Kidney (tissue), 14 donors: Measurements from ENCODE around the gene PUDP. TPM values are rescaled to one million over a fixed set of nuclear protein-coding genes. Genes with fewer than 3 reads are reported as not detected.
"Not testable (repeated sequence)": the region's sequence is repeated elsewhere in the genome, so short reads cannot be mapped to it uniquely, and the experiment has no call there.

ENCODE experiments used
- DNase-seq, 5 donors: peaks; one replicate each; pipeline ENCODE4 v3.0.0-alpha.2; 2013 to 2020
- FAIRE-seq: peaks from 2 replicates; lab custom pipeline; 2012; peaks lifted over from hg19 to GRCh38; lab: Jason Lieb, UNC
- H3K27ac ChIP-seq, 2 donors: one replicate each; pipeline ENCODE4 v1.7.0; 2013; ENCODE audit warnings: low read depth in 2 of 2, low read length in 2 of 2, inconsistent platforms in 1 of 2
- H3K27me3 ChIP-seq: one replicate; pipeline ENCODE4 v1.7.1; 2013; ENCODE audit warnings: low read length, inconsistent platforms; ENCODE audit not compliant: control insufficient read depth, insufficient read depth
- H3K36me3 ChIP-seq, 3 donors: one replicate each; pipeline versions ENCODE4 v1.7.0 to v1.7.1; 2013; ENCODE audit warnings: low read length in 3 of 3, control low read depth in 1 of 3, inconsistent platforms in 1 of 3; ENCODE audit not compliant: insufficient read depth in 3 of 3, control insufficient read depth in 2 of 3
- H3K4me1 ChIP-seq, 3 donors: one replicate each; pipeline versions ENCODE4 v1.7.0 to v1.7.1; 2013; ENCODE audit warnings: low read length in 3 of 3, inconsistent platforms in 1 of 3, low read depth in 1 of 3; ENCODE audit not compliant: control insufficient read depth in 2 of 3, insufficient read depth in 2 of 3
- H3K4me3 ChIP-seq, 3 donors: one replicate each; pipeline versions ENCODE4 v1.7.0 to v1.8.1; 2013; ENCODE audit warnings: low read length in 3 of 3, control low read depth in 1 of 3, inconsistent platforms in 1 of 3
- H3K9ac ChIP-seq, 3 donors: one replicate each; pipeline versions ENCODE4 v1.7.0 to v1.7.1; 2013; ENCODE audit warnings: low read length in 3 of 3, control low read depth in 1 of 3, inconsistent platforms in 1 of 3
- H3K9me3 ChIP-seq, 3 donors: one replicate each; pipeline versions ENCODE4 v1.7.0 to v1.7.1; 2013; ENCODE audit warnings: low read length in 3 of 3, control low read depth in 1 of 3, inconsistent platforms in 1 of 3; ENCODE audit not compliant: control insufficient read depth in 2 of 3, insufficient read depth in 1 of 3
- intact Hi-C: fragments of 100-400 bp; cut with DNase I; formaldehyde crosslinking; loops from one replicate; pipeline ENCODE4 v1.11.1; 2022
- polyA plus RNA-seq: library from polyadenylated mRNA; stranded (reverse); fragments of 350-450 nt; fragmentation: Illumina TruSeq; extraction: RNeasy Lipid Tissue Mini Kit (QIAGEN cat#74804); gene quantifications from one replicate; pipeline ENCODE4 v1.2.3, GENCODE V29; 2014; ENCODE audit warnings: low read depth, low replicate concordance; ENCODE audit not compliant: insufficient read depth
- total RNA-seq: library from RNA; stranded (reverse); fragmentation: NEBNext Ultra II Directional; extraction: Animal tissue kit (Norgen Biotek cat#: 25700); gene quantifications from one replicate; pipeline ENCODE4 v1.2.1, GENCODE V29; 2021
- TF ChIP-seq, protein P1 (sequence below): IDR thresholded peaks from 3 replicates; pipeline ENCODE4 v1.5.1; 2012; ENCODE audit warnings: mild to moderate bottlenecking, moderate library complexity, borderline replicate concordance; ENCODE audit not compliant: insufficient read depth; ENCODE audit errors: extremely low read depth
- donor health status: control.
- donor health status: control.
- donor health status: control.
- donor health status: control.
- donor health status: control.
- donor health status: DM: yes; HTN: yes; CAD: no.
- donor health status: Normal renal cell carcinoma (clear cell type).

Gene PUDP
- total and polyA plus RNA-seq, 2 donors from 2014 or later: 17.4 to 31.0 TPM

- H3K36me3 ChIP-seq: no peaks in the 10 kb centered on the region
- H3K27me3 ChIP-seq: no peaks in the 10 kb centered on the region
- no peaks in the 10 kb centered on the region for H3K9me3 ChIP-seq
- no peak overlapping the region for H3K4me3 ChIP-seq
- DNase-seq: no peak
- H3K27ac ChIP-seq: no peak overlapping the region
- intact Hi-C loops: no loop called here
- no peak for FAIRE-seq
- TF ChIP-seq, protein P1, sequence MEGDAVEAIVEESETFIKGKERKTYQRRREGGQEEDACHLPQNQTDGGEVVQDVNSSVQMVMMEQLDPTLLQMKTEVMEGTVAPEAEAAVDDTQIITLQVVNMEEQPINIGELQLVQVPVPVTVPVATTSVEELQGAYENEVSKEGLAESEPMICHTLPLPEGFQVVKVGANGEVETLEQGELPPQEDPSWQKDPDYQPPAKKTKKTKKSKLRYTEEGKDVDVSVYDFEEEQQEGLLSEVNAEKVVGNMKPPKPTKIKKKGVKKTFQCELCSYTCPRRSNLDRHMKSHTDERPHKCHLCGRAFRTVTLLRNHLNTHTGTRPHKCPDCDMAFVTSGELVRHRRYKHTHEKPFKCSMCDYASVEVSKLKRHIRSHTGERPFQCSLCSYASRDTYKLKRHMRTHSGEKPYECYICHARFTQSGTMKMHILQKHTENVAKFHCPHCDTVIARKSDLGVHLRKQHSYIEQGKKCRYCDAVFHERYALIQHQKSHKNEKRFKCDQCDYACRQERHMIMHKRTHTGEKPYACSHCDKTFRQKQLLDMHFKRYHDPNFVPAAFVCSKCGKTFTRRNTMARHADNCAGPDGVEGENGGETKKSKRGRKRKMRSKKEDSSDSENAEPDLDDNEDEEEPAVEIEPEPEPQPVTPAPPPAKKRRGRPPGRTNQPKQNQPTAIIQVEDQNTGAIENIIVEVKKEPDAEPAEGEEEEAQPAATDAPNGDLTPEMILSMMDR: no peak
- H3K9ac ChIP-seq: no peak overlapping the region
- no peaks in the 10 kb centered on the region for H3K4me1 ChIP-seq
Observed at GRCh38 chrX:7179446-7179845, 31.5 kb upstream of the PUDP start.

DNA sequence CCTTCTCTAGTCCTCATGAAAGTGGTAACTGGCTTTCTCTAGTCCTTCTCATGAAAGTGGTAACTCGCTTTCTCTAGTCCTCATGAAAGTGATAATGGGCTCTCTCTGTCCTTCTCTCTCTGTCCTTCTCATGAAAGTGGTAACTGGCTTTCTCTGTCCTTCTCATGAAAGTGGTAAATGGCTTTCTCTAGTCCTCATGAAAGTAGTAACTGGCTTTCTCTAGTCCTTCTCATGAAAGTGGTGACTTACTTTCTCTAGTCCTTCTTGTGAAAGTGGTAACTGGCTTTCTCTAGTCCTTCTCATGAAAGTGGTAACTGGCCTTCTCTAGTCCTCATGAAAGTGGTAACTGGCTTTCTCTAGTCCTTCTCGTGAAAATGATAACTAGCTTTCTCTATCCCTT lies 30.9 kb upstream of the PUDP start:
- H3K9ac ChIP-seq, H3K9me3 ChIP-seq, intact Hi-C loops, DNase-seq, H3K4me1 ChIP-seq, H3K36me3 ChIP-seq, H3K27ac ChIP-seq, H3K4me3 ChIP-seq, FAIRE-seq, H3K27me3 ChIP-seq: not testable (repeated sequence)

GRCh38 chrX:7170898-7171297 lies 22.9 kb upstream of the PUDP start:
- H3K9me3 ChIP-seq: peaks cover 0 to 6% (median 0%) of the 10 kb centered on the region in 3 donors
- TF ChIP-seq, protein P1: peak; percentile 14
- DNase-seq: no peak
- H3K4me3 ChIP-seq: no peak overlapping the region
- intact Hi-C loops: no loop called here
- H3K27ac ChIP-seq: no peak overlapping the region
- H3K4me1 ChIP-seq: no peaks in the 10 kb centered on the region
- H3K36me3 ChIP-seq: no peaks in the 10 kb centered on the region
- H3K27me3 ChIP-seq: no peaks in the 10 kb centered on the region
- H3K9ac ChIP-seq: no peak overlapping the region
- FAIRE-seq: no peak

GRCh38 chrX:7169627-7170026 lies 21.7 kb upstream of the PUDP start:
- DNase-seq: no peak
- intact Hi-C loops: no loop called here
- FAIRE-seq: no peak

More at GRCh38 chrX:7169627-7170026, 21.7 kb upstream of the PUDP start:
- Histone ChIP-seq H3K36me3 (no peaks in the 10 kb centered on the region), H3K4me1 (no peaks in the 10 kb centered on the region), H3K9me3 (peaks cover 0 to 6% (median 0%) of the 10 kb centered on the region in 3 donors), H3K9ac (no peak overlapping the region), H3K4me3 (no peak overlapping the region), H3K27me3 (no peaks in the 10 kb centered on the region), H3K27ac (no peak overlapping the region)
- TF ChIP-seq, protein P1: no peak
